GM12891 (cell line): Measurements from ENCODE around the gene ORC1.

ENCODE experiments used
- POLR2A ChIP-seq: IDR thresholded peaks from 2 replicates; pipeline ENCODE4 v1.6.1; 2011; ENCODE audit warnings: low read depth, low read length, control low read depth
- POLR2AphosphoS5 ChIP-seq: IDR thresholded peaks from 2 replicates; pipeline ENCODE4 v1.6.1; 2011; ENCODE audit warnings: low read depth, low read length, control low read depth
- TAF1 ChIP-seq: IDR thresholded peaks from 2 replicates; pipeline ENCODE4 v1.6.1; 2011; ENCODE audit warnings: low read depth, low read length, control low read depth

GRCh38 chr1:52400131-52400530 lies 4.1 kb downstream of the ORC1 start:
- no peak for TF ChIP-seq POLR2A
- no peak for TF ChIP-seq POLR2AphosphoS5
- TF ChIP-seq TAF1, result no peak
